Smooth muscle cell (in vitro differentiated cells): ENCODE data around the gene COL8A2. TPM values are rescaled to one million over a fixed set of nuclear protein-coding genes. Genes with fewer than 3 reads are reported as not detected.
"Not testable (repeated sequence)": the region's sequence is repeated elsewhere in the genome, so short reads cannot be mapped to it uniquely, and the experiment has no call there.

Experiments used
- DNase-seq: peaks from one replicate; lab custom pipeline; 2025; ENCODE audit not compliant: unreplicated experiment; lab: John Stamatoyannopoulos, UW
- H2AFZ ChIP-seq: fragments of 200-600 bp; sonication (generic); 2 replicates; pipeline ENCODE4 v1.6.0; 2016; ENCODE audit warnings: antibody characterized with exemption, low read depth, mild to moderate bottlenecking
- H3F3A ChIP-seq: fragments of 200-600 bp; sonication (generic); 2 replicates; pipeline ENCODE4 v1.6.0; 2017; ENCODE audit warnings: antibody characterized with exemption, low read depth
- H3K27ac ChIP-seq: fragments of 200-600 bp; sonication (generic); 2 replicates; pipeline ENCODE4 v1.5.1; 2016; ENCODE audit warnings: low read depth, mild to moderate bottlenecking
- H3K27me3 ChIP-seq: fragments of 200-600 bp; sonication (generic); 2 replicates; pipeline ENCODE4 v1.6.1; 2016; ENCODE audit warnings: low read depth, mild to moderate bottlenecking
- H3K36me3 ChIP-seq: fragments of 200-600 bp; sonication (generic); 2 replicates; pipeline ENCODE4 v1.5.1; 2016; ENCODE audit warnings: low read depth
- H3K4me1 ChIP-seq: fragments of 200-600 bp; sonication (generic); 2 replicates; pipeline ENCODE4 v1.5.1; 2016; ENCODE audit warnings: low read depth
- H3K4me2 ChIP-seq: fragments of 200-600 bp; sonication (generic); 2 replicates; pipeline ENCODE4 v1.6.0; 2016; ENCODE audit warnings: mild to moderate bottlenecking
- H3K4me3 ChIP-seq: fragments of 200-600 bp; sonication (generic); 2 replicates; pipeline ENCODE4 v1.5.1; 2016; ENCODE audit warnings: mild to moderate bottlenecking
- H3K79me2 ChIP-seq: fragments of 200-600 bp; sonication (generic); 2 replicates; pipeline ENCODE4 v1.6.0; 2016; ENCODE audit warnings: low read depth, mild to moderate bottlenecking
- H3K9ac ChIP-seq: fragments of 200-600 bp; sonication (generic); 2 replicates; pipeline ENCODE4 v1.6.0; 2016; ENCODE audit warnings: low read depth
- H3K9me3 ChIP-seq: fragments of 200-600 bp; sonication (generic); replicated peaks from 2 replicates; pipeline ENCODE4 v1.5.1; 2016; ENCODE audit warnings: low read depth
- H4K20me1 ChIP-seq: fragments of 200-600 bp; sonication (generic); 2 replicates; pipeline ENCODE4 v1.6.0; 2016; ENCODE audit warnings: low read depth
- WGBS: methylation state at CpG from one replicate; pipeline ENCODE4 v1.1.7; 2016; ENCODE audit warnings: low lambda C conversion rate; 5-methylcytosine and 5-hydroxymethylcytosine counted together
- polyA plus RNA-seq: library from polyadenylated mRNA; unstranded; fragments of >200 nt; fragmentation: Nextera tagmentation; extraction: Ambion mirVana; gene quantifications from 2 replicates; pipeline ENCODE4 v1.2.1, GENCODE V29; 2016
- total RNA-seq: library from RNA; depleted of rRNA; stranded (reverse); fragments of >200 nt; gene quantifications from 2 replicates; pipeline ENCODE4 v1.2.3, GENCODE V29; 2014
- TF ChIP-seq, protein P1 (sequence below): fragments of 200-600 bp; sonication (generic); IDR thresholded peaks from 2 replicates; pipeline ENCODE4 v1.5.1; 2017; ENCODE audit warnings: borderline replicate concordance, mild to moderate bottlenecking, antibody characterized with exemption; ENCODE audit not compliant: insufficient read depth, poor library complexity, severe bottlenecking

Gene COL8A2
- total and polyA plus RNA-seq, 2 experiments from 2014 or later, result 21.7 to 59.0 TPM

DNA sequence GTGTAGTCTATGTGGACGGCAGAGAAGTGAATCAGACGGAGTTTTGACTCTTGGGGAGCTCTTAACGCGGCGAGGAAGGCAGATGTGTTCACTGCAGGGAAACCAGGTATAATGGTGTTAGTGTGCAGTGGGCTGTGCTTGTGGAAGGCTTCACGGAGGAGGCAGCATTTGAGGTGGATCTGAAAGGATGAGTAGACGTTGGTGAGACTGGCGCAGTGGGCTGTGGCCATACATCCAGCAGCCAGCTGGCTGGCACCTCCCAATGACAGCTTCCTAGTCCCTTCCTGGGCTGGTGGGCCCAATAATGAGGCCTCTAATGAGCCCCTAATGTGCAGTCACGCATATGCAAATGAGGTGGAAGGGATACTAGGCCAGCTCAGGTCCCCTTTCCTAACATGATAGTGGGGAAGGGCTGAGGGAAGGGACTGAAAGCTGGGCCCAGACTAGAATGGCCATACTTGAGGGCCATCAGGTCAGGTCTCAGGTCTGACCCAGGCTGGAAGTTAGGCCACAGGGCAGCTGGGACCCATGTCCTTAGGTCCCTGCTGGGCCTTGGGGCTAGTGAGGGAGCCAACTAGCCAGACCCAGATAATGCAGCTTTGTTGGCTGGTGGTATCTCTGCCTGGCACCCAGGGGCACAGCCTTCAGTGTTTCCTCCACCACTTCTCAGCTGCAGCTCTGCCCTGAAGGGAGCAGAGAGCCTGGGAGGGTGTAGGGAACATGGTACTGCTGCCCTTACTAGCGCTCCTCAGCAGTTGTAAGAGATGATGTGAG lies 34.8 kb upstream of the COL8A2 start:
- Histone ChIP-seq H2AFZ (no peak overlapping the region), H4K20me1 (peaks cover 78% of the 10 kb centered on the region), H3K27me3 (no peaks in the 10 kb centered on the region), H3K36me3 (no peaks in the 10 kb centered on the region), H3K9ac (peak overlapping the region; percentile 81), H3K4me1 (peaks cover 36% of the 10 kb centered on the region), H3K9me3 (no peaks in the 10 kb centered on the region), H3K4me2 (peak overlapping the region; percentile 83), H3K79me2 (peaks cover 92% of the 10 kb centered on the region), H3K27ac (peak overlapping the region; percentile 82), H3K4me3 (no peak overlapping the region), H3F3A (peaks cover 18% of the 10 kb centered on the region)
- TF ChIP-seq, protein P1, sequence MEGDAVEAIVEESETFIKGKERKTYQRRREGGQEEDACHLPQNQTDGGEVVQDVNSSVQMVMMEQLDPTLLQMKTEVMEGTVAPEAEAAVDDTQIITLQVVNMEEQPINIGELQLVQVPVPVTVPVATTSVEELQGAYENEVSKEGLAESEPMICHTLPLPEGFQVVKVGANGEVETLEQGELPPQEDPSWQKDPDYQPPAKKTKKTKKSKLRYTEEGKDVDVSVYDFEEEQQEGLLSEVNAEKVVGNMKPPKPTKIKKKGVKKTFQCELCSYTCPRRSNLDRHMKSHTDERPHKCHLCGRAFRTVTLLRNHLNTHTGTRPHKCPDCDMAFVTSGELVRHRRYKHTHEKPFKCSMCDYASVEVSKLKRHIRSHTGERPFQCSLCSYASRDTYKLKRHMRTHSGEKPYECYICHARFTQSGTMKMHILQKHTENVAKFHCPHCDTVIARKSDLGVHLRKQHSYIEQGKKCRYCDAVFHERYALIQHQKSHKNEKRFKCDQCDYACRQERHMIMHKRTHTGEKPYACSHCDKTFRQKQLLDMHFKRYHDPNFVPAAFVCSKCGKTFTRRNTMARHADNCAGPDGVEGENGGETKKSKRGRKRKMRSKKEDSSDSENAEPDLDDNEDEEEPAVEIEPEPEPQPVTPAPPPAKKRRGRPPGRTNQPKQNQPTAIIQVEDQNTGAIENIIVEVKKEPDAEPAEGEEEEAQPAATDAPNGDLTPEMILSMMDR, result no peak
- DNase-seq, result no peak
- 92% methylated on average over 10 of the region's 10 CpGs for WGBS

DNA sequence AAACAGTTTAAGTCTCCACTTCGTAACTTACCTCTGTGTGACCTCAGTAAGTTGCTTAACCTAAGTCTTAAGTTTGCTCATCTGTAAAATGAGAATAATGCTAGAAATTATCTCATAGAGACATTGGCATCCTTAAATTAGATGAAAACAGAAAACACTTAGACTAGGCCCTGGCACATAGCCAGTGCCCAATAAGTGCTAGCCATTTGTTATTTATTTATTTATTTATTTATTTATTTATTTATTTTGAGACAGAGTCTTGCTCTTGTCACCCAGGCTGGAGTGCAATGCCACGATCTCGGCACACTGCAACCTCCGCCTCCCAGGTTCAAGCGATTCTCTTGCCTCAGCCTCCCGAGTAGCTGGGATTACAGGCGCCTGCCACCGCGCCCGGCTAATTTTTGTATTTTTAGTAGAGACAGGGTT lies 33.8 kb upstream of the COL8A2 start:
- not testable (repeated sequence) for H3K9ac ChIP-seq, H3K4me3 ChIP-seq, H2AFZ ChIP-seq, H3K36me3 ChIP-seq, H3K9me3 ChIP-seq, DNase-seq, H3K27me3 ChIP-seq
- Histone ChIP-seq H3K79me2 (peaks cover 83% of the 10 kb centered on the region), H3K4me2 (peak overlapping the region; percentile 99), H3K4me1 (peaks cover 40% of the 10 kb centered on the region), H3F3A (peaks cover 18% of the 10 kb centered on the region), H4K20me1 (peaks cover 68% of the 10 kb centered on the region), H3K27ac (peak overlapping the region; percentile 95)
- 97% methylated on average over 10 of the region's 10 CpGs for WGBS

DNA sequence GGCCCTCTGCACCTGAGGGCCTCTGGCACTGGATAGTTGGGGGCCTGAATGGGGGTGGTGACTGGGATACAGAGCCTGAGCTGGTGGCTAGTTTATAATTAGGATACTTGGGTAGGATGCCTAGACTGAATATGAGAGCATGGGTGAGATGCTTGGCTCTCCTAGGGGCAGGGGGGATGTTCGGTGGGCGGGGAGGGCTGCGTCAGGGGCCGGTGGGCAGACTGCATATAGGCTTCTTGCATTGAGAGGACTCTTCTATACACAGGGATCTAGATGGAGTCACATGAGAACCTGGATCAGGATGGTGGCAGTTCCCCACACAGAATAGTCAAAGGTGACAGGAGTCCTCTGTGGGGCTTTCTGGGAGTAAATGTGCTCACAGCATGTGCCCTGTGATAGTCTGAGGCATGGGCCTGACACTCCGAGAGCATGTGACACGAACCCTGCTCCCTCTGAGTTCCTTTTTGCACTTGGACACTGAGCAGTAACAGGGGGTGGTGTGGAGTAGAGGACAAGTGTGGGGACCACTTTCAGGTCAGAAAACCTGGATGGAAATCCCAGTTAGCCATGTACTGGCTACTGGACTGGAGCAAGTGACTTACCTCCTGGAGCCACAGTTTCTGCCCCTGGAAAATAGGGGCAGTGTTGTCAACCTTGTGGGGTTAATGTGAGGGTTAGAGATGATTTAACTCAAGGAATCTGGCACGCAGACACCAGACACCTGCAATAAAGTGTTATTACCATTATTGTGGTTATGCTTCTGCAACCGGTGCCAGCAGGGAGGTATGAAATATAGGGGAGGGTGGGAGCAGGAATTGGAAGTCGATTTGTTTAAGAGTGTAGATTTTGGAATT lies 33.2 kb upstream of the COL8A2 start:
- Histone ChIP-seq H3K4me3 (peak overlapping the region; percentile 98), H3K9me3 (no peaks in the 10 kb centered on the region), H3K36me3 (no peaks in the 10 kb centered on the region), H3K9ac (peak overlapping the region; percentile 97), H3K79me2 (peaks cover 76% of the 10 kb centered on the region), H3K27me3 (no peaks in the 10 kb centered on the region), H2AFZ (no peak overlapping the region), H4K20me1 (peaks cover 62% of the 10 kb centered on the region), H3F3A (peaks cover 18% of the 10 kb centered on the region), H3K27ac (peak overlapping the region; percentile 95), H3K4me1 (peaks cover 40% of the 10 kb centered on the region), H3K4me2 (peak overlapping the region; percentile 99)
- WGBS, result 84% methylated on average over 9 of the region's 9 CpGs
- TF ChIP-seq, protein P1, result no peak
- no peak for DNase-seq

DNA sequence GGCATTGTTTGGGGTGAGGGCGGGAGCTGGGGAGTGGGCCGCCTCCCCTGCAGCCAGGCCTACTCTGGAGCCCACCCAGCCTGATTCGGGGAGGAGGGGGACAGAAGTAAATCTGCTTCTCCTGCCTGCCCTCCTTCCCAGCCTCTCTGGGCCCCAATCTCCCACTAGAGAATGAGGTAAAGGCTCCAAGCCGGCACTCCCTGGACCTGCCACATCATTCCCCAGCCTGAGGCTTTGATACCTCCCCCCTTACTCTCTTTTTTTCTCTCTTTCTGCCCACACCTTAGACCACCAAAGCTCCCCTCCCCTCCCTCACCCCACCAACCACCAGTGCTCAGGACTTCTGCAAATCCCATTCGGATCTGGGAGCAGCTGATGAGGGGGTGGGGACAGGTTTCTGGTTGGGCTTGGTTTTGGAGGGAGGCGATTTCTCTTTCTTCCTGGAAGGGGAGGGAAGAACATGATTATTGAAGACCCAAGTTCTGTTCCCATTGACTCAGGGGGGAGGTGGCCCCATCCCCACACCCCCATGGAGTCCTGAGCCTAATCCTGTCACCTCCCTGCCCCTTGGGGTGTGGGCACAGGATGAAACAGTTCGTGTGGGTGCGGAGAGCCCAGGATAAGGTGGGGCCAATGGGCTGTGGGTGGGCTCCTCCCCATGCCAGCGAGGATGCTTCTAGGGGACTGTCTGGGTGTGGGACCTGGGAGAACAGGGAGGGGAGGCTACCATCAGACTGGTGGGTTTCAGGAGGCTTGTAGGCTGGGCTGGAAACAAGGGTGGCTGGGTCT lies 32.3 kb upstream of the COL8A2 start:
- no peaks in the 10 kb centered on the region for H3K36me3 ChIP-seq
- WGBS, result 13% methylated on average over 6 of the region's 9 CpGs
- H3K79me2 ChIP-seq, result peaks cover 67% of the 10 kb centered on the region
- H3K27me3 ChIP-seq, result no peaks in the 10 kb centered on the region
- peaks cover 53% of the 10 kb centered on the region for H4K20me1 ChIP-seq
- H3K9me3 ChIP-seq, result no peaks in the 10 kb centered on the region
- no peak for DNase-seq
- peak overlapping the region; percentile 97 for H3K9ac ChIP-seq
- peak overlapping the region; percentile 98 for H3K4me3 ChIP-seq
- H3F3A ChIP-seq, result peaks cover 18% of the 10 kb centered on the region
- H3K4me1 ChIP-seq, result peaks cover 40% of the 10 kb centered on the region
- H2AFZ ChIP-seq, result no peak overlapping the region
- peak overlapping the region; percentile 99 for H3K4me2 ChIP-seq
- TF ChIP-seq, protein P1, result no peak
- peak overlapping the region; percentile 95 for H3K27ac ChIP-seq
